ENCODE measurements around the gene IPO5.

Gene IPO5

DNA sequence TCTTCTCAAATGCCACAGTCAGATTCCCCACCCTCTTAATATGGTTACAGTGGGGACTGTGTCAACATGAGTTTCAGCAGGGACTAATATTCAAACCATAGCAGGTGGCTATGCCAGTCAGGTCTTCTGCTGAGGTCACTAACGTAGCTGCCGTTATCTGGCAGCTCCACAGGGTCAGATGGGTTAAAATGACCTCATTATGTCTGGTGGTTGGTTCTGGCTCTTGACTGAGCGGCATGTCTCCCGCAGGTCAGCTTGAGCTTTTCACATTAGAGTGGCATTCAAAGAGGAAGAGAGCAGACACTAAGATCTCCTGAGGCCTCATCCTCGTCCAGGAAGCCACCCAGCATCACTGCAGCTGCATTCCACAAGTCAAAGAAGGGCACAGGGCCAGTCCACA is 21.4 kb upstream of the IPO5 start:
- TF ChIP-seq, protein P1, sequence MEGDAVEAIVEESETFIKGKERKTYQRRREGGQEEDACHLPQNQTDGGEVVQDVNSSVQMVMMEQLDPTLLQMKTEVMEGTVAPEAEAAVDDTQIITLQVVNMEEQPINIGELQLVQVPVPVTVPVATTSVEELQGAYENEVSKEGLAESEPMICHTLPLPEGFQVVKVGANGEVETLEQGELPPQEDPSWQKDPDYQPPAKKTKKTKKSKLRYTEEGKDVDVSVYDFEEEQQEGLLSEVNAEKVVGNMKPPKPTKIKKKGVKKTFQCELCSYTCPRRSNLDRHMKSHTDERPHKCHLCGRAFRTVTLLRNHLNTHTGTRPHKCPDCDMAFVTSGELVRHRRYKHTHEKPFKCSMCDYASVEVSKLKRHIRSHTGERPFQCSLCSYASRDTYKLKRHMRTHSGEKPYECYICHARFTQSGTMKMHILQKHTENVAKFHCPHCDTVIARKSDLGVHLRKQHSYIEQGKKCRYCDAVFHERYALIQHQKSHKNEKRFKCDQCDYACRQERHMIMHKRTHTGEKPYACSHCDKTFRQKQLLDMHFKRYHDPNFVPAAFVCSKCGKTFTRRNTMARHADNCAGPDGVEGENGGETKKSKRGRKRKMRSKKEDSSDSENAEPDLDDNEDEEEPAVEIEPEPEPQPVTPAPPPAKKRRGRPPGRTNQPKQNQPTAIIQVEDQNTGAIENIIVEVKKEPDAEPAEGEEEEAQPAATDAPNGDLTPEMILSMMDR (IDR thresholded peaks at IDR 0.05; ENCODE audit: low read length) = no peak
- no peak for TF ChIP-seq EZH2 (IDR thresholded peaks at IDR 0.05; ENCODE audit: borderline replicate concordance, low read length)
- no peak overlapping the region for H3K27ac ChIP-seq (ENCODE audit: low read depth, low read length, poor library complexity, severe bottlenecking)
- no peaks in the 10 kb centered on the region for H3K9me2 ChIP-seq (ENCODE audit: low read depth, low read length)
- no peaks in the 10 kb centered on the region for H3F3A ChIP-seq (ENCODE audit: insufficient read depth, low read length)
- no peaks in the 10 kb centered on the region for H3K36me3 ChIP-seq (ENCODE audit: insufficient read depth, low read length)
- H3K9ac ChIP-seq (ENCODE audit: low read length) = no peak overlapping the region
- H3K9me3 ChIP-seq (ENCODE audit: low read length) = no peaks in the 10 kb centered on the region
- H2AFZ ChIP-seq (ENCODE audit: low read length) = no peak overlapping the region
- no peaks in the 10 kb centered on the region for H3K4me1 ChIP-seq (ENCODE audit: insufficient read depth, low read length, severe bottlenecking)
- no peak overlapping the region for H3K4me2 ChIP-seq (ENCODE audit: low read length)
- H3K27me3 ChIP-seq (ENCODE audit: insufficient read depth, low read length) = no peaks in the 10 kb centered on the region
- no peaks in the 10 kb centered on the region for H3K79me2 ChIP-seq (ENCODE audit: insufficient read depth, low read length)
- no peaks in the 10 kb centered on the region for H4K20me1 ChIP-seq (ENCODE audit: insufficient read depth, low read length)
- no peak overlapping the region for H3K4me3 ChIP-seq (ENCODE audit: low read depth, low read length, poor library complexity, severe bottlenecking)

DNA sequence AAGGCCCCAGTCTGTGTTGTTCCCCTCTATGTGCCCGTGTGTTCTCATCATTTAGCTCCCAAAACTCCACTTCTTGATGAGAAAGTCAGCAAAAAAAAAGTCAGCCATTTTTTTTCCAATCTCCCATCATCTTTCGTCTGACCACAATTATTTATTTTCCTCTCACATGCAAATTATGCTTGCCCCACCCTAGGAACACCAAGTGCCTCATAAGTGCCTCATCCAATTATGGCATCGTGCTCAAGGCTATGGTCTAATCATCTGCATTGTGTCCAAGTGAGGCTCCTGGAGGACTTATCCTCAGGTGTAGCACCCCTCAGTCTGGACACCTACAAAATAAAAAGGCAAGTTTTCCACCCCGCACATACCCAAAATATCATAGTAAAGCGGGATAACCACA is 20.8 kb upstream of the IPO5 start:
- no peak overlapping the region for H2AFZ ChIP-seq (ENCODE audit: low read length)
- TF ChIP-seq EZH2 (IDR thresholded peaks at IDR 0.05; ENCODE audit: borderline replicate concordance, low read length) = no peak
- TF ChIP-seq, protein P1 (IDR thresholded peaks at IDR 0.05; ENCODE audit: low read length) = no peak
- no peaks in the 10 kb centered on the region for H3K9me3 ChIP-seq (ENCODE audit: low read length)
- no peaks in the 10 kb centered on the region for H3K4me1 ChIP-seq (ENCODE audit: insufficient read depth, low read length, severe bottlenecking)
- no peak overlapping the region for H3K27ac ChIP-seq (ENCODE audit: low read depth, low read length, poor library complexity, severe bottlenecking)
- H3K4me2 ChIP-seq (ENCODE audit: low read length) = no peak overlapping the region
- H3F3A ChIP-seq (ENCODE audit: insufficient read depth, low read length) = no peaks in the 10 kb centered on the region
- H4K20me1 ChIP-seq (ENCODE audit: insufficient read depth, low read length) = no peaks in the 10 kb centered on the region
- H3K9me2 ChIP-seq (ENCODE audit: low read depth, low read length) = no peaks in the 10 kb centered on the region
- no peak overlapping the region for H3K9ac ChIP-seq (ENCODE audit: low read length)
- H3K36me3 ChIP-seq (ENCODE audit: insufficient read depth, low read length) = no peaks in the 10 kb centered on the region
- no peaks in the 10 kb centered on the region for H3K79me2 ChIP-seq (ENCODE audit: insufficient read depth, low read length)
- H3K27me3 ChIP-seq (ENCODE audit: insufficient read depth, low read length) = no peaks in the 10 kb centered on the region
- H3K4me3 ChIP-seq (ENCODE audit: low read depth, low read length, poor library complexity, severe bottlenecking) = no peak overlapping the region

DNA sequence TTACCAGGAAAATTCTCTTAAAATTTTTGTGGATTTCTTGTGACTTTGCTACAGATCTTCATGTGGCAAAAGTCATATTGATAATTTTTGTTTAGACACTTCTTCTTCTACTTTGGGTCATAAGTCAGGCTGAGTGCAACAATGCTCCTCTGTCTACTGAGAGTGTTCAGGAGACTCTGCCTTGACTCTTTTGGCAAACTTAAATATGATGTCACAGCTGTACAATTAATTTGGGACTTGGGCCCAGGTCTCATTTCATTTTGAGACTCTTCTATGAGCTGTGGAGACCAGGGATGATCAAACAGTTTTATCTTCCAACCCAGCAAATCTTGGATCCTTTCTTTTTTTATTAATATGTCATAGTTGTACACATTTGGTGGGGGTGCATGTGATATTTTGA is 19.7 kb upstream of the IPO5 start:
- no peaks in the 10 kb centered on the region for H3K27me3 ChIP-seq (ENCODE audit: insufficient read depth, low read length)

More for the DNA sequence above, 19.7 kb upstream of the IPO5 start:
- Histone ChIP-seq H3K27ac (ENCODE audit: low read depth, low read length, poor library complexity, severe bottlenecking) (no peak overlapping the region), H3K36me3 (ENCODE audit: insufficient read depth, low read length) (no peaks in the 10 kb centered on the region), H3K79me2 (ENCODE audit: insufficient read depth, low read length) (no peaks in the 10 kb centered on the region), H3K4me2 (ENCODE audit: low read length) (no peak overlapping the region), H3K4me1 (ENCODE audit: insufficient read depth, low read length, severe bottlenecking) (no peaks in the 10 kb centered on the region), H4K20me1 (ENCODE audit: insufficient read depth, low read length) (no peaks in the 10 kb centered on the region), H3K9ac (ENCODE audit: low read length) (no peak overlapping the region), H2AFZ (ENCODE audit: low read length) (no peak overlapping the region), H3K9me2 (ENCODE audit: low read depth, low read length) (no peaks in the 10 kb centered on the region), H3K9me3 (ENCODE audit: low read length) (no peaks in the 10 kb centered on the region), H3F3A (ENCODE audit: insufficient read depth, low read length) (no peaks in the 10 kb centered on the region), H3K4me3 (ENCODE audit: low read depth, low read length, poor library complexity, severe bottlenecking) (no peak overlapping the region)
- TF ChIP-seq, protein P1 (IDR thresholded peaks at IDR 0.05; ENCODE audit: low read length) = no peak
- TF ChIP-seq EZH2 (IDR thresholded peaks at IDR 0.05; ENCODE audit: borderline replicate concordance, low read length) = no peak
